SJSA1 (cell line): ENCODE data around the gene PCDHGC5. TPM values are rescaled to one million over a fixed set of nuclear protein-coding genes. Genes with fewer than 3 reads are reported as not detected.

Experiments
- DNase-seq, 2 experiments: peaks; one replicate each; pipeline ENCODE4 v3.0.0-alpha.2; 2015 to 2020; ENCODE audit warnings: low spot score in 2 of 2, low read depth in 1 of 2
- H3K27ac ChIP-seq: fragments of 250-450 bp; sonication (Bioruptor Pico); 2 replicates; pipeline ENCODE4 v1.5.1; 2020; ENCODE audit warnings: mild to moderate bottlenecking, moderate library complexity
- H3K27me3 ChIP-seq: fragments of 250-450 bp; sonication (Bioruptor Pico); replicated peaks from 2 replicates; pipeline ENCODE4 v1.5.1; 2020; ENCODE audit warnings: mild to moderate bottlenecking, moderate library complexity
- H3K36me3 ChIP-seq: fragments of 250-450 bp; sonication (Bioruptor Pico); 2 replicates; pipeline ENCODE4 v1.5.1; 2020; ENCODE audit warnings: mild to moderate bottlenecking
- H3K4me1 ChIP-seq: fragments of 250-450 bp; sonication (Bioruptor Pico); replicated peaks from 2 replicates; pipeline ENCODE4 v1.6.1; 2021; ENCODE audit warnings: mild to moderate bottlenecking
- H3K4me3 ChIP-seq: fragments of 250-450 bp; sonication (Bioruptor Pico); 2 replicates; pipeline ENCODE4 v1.5.1; 2020; ENCODE audit warnings: mild to moderate bottlenecking
- H3K9me3 ChIP-seq: fragments of 250-450 bp; sonication (Bioruptor Pico); replicated peaks from 2 replicates; pipeline ENCODE4 v1.5.1; 2020; ENCODE audit warnings: mild to moderate bottlenecking
- total RNA-seq: library from RNA; depleted of rRNA; stranded (reverse); fragments of >200 nt; shearing (Covaris generic); gene quantifications from 2 replicates; pipeline ENCODE4 v1.2.3, GENCODE V29; 2014

Gene PCDHGC5
- total RNA-seq, 1 experiment from 2014 or later: 0.21 TPM

DNA sequence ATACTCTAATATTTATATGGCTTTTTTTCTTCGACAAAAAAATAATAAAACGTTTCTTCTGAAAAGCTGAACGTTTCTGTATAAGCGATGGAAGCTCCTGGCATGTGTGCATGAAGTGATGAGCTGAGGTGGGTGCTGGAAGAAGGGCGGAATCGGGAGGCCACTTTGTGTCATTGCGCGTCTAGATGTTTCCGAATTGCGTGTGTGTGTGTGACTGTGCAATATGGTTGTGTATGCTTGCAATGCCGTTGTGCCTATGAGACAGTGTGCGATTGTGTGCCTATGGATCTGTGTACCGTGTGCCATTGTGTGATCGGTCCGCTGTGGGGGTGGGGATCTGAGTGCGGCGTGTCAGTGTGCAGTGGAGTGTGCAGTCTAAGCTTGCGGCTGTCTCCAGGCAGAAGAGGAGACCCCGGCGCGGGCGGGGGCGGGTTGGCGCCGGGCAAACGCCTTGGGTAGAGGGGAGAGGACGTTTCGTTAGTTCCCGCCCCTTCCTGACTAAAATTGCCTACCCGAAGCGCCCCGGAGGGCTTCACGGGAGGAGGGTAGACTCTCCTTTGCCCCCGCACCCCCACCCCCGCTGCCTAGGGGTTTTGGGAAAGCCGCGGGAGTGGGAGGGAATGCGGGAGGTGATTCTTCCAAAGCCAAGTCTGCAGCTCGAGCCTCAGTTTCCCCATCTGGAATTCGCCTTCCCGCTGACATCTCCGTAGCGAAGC, 24.2 kb downstream of the PCDHGC5 start:
- peak overlapping the region; percentile 68 for H3K27ac ChIP-seq
- peak overlapping the region; percentile 3 for H3K4me3 ChIP-seq
- no peak for DNase-seq
- H3K4me1 ChIP-seq: peaks cover 60% of the 10 kb centered on the region
- no peaks in the 10 kb centered on the region for H3K9me3 ChIP-seq
- no peaks in the 10 kb centered on the region for H3K27me3 ChIP-seq
- H3K36me3 ChIP-seq: peaks cover 49% of the 10 kb centered on the region

- peak overlapping the region; percentile 68 for H3K27ac ChIP-seq
- H3K27me3 ChIP-seq: no peaks in the 10 kb centered on the region
- H3K36me3 ChIP-seq: peaks cover 51% of the 10 kb centered on the region
- H3K4me3 ChIP-seq: peak overlapping the region; percentile 3
- DNase-seq: peak; percentile 79 to 86
- H3K4me1 ChIP-seq: peaks cover 53% of the 10 kb centered on the region
- no peaks in the 10 kb centered on the region for H3K9me3 ChIP-seq
These were observed 24.9 kb downstream of the PCDHGC5 start for GRCh38 chr5:141513627-141514329.

GRCh38 chr5:141514330-141515133, 25.7 kb downstream of the PCDHGC5 start:
- Histone ChIP-seq H3K27ac (peak overlapping the region; percentile 68), H3K4me1 (peaks cover 46% of the 10 kb centered on the region), H3K9me3 (no peaks in the 10 kb centered on the region), H3K36me3 (peaks cover 55% of the 10 kb centered on the region), H3K4me3 (no peak overlapping the region), H3K27me3 (no peaks in the 10 kb centered on the region)
- peak; percentile 84 to 86 for DNase-seq

DNA sequence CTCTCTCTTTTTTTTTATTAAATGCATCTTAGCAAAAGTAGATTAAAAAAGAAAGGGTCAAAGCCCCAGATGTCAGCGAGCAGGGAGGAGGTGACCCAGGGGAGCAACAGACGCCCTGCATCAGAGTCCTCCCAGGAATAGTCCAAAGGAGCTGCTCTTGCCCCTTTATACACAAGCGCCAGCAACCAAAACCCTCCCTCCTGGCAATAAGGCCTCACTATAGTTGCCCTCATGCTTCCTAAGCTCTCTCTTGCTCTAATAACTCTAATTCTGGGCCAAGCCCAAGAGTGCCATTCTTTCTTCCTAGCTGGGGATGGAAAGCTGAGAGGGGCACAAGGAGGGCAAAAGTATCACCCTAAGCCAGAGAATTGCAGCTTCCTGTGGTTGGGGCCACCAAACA, 26.3 kb downstream of the PCDHGC5 start:
- Histone ChIP-seq H3K4me1 (peaks cover 47% of the 10 kb centered on the region), H3K9me3 (no peaks in the 10 kb centered on the region), H3K4me3 (no peak overlapping the region), H3K36me3 (peaks cover 58% of the 10 kb centered on the region), H3K27me3 (no peaks in the 10 kb centered on the region), H3K27ac (peak overlapping the region; percentile 68)
- DNase-seq: peak in 1 of 2 experiments; percentile 34

DNA sequence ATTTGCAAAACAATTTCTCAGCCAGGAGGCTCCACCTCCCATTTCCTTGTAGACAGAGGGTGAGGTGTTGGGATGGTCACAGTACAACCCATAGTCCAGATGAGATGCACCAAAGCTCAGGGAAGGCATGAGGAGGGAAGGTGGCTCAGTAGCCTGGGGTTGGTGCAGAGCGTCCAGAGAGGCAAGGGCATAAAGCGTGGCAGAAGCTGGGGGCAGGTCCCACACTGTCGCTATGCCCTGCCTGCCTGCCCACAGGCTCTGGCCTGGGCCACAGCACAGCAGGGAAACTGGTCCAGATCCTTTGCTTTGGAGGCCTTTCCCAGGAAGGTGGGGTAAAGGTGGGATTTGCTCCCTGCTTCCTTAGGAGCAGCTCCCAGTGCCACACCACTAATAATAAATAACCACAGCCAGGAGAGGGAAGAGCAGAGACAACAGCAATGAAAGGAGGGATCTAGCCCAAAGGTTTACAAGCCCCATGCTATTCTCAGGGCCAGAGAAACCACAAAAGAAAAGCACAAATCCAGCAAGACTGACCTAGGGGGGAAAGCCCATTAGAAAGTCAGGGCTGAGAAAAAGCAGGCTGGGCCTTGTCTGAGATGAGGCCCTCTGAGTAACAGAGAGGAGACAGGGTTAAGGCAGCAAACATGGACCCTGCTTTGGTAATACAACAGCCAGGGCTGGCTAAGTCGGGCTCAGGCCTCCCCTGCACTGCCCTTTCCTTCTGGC, 27.2 kb downstream of the PCDHGC5 start:
- Histone ChIP-seq H3K9me3 (no peaks in the 10 kb centered on the region), H3K36me3 (peaks cover 62% of the 10 kb centered on the region), H3K4me1 (peaks cover 56% of the 10 kb centered on the region), H3K27ac (no peak overlapping the region), H3K4me3 (no peak overlapping the region), H3K27me3 (no peaks in the 10 kb centered on the region)
- DNase-seq: peak in 1 of 2 experiments; percentile 37

DNA sequence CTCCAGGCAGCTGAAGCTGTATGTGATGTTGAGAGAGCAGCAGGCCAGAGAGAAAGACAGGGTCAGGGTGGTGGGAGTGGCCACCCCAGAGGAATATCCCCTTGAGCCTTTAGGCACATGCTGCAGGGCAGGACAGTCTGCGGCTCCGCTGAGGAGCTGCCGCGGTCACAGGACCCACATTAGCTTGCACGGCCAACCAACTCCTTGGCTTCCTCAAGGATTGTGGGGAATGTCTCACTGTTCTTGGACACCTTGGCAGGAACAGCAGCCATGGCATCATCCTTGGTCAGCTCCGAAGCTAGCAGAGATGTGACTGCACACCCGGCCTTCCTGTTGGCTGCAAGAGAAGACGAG, 27.8 kb downstream of the PCDHGC5 start:
- Histone ChIP-seq H3K9me3 (no peaks in the 10 kb centered on the region), H3K36me3 (peaks cover 58% of the 10 kb centered on the region), H3K4me3 (no peak overlapping the region), H3K4me1 (peaks cover 59% of the 10 kb centered on the region), H3K27ac (no peak overlapping the region), H3K27me3 (no peaks in the 10 kb centered on the region)
- no peak for DNase-seq

- Histone ChIP-seq H3K4me1 (peaks cover 65% of the 10 kb centered on the region), H3K36me3 (peaks cover 51% of the 10 kb centered on the region), H3K4me3 (no peak overlapping the region), H3K27me3 (no peaks in the 10 kb centered on the region), H3K27ac (no peak overlapping the region), H3K9me3 (no peaks in the 10 kb centered on the region)
- no peak for DNase-seq
These were observed 28.4 kb downstream of the PCDHGC5 start for GRCh38 chr5:141517312-141517711.

- Histone ChIP-seq H3K4me3 (no peak overlapping the region), H3K36me3 (peaks cover 47% of the 10 kb centered on the region), H3K9me3 (no peaks in the 10 kb centered on the region), H3K27me3 (no peaks in the 10 kb centered on the region), H3K27ac (no peak overlapping the region), H3K4me1 (peaks cover 70% of the 10 kb centered on the region)
- DNase-seq: no peak
These were observed 29.2 kb downstream of the PCDHGC5 start for GRCh38 chr5:141517880-141518617.

GRCh38 chr5:141518618-141519015, 29.7 kb downstream of the PCDHGC5 start:
- H3K4me3 ChIP-seq: no peak overlapping the region
- peaks cover 47% of the 10 kb centered on the region for H3K36me3 ChIP-seq
- no peaks in the 10 kb centered on the region for H3K27me3 ChIP-seq
- H3K9me3 ChIP-seq: no peaks in the 10 kb centered on the region
- DNase-seq: no peak
- no peak overlapping the region for H3K27ac ChIP-seq
- peaks cover 67% of the 10 kb centered on the region for H3K4me1 ChIP-seq

DNA sequence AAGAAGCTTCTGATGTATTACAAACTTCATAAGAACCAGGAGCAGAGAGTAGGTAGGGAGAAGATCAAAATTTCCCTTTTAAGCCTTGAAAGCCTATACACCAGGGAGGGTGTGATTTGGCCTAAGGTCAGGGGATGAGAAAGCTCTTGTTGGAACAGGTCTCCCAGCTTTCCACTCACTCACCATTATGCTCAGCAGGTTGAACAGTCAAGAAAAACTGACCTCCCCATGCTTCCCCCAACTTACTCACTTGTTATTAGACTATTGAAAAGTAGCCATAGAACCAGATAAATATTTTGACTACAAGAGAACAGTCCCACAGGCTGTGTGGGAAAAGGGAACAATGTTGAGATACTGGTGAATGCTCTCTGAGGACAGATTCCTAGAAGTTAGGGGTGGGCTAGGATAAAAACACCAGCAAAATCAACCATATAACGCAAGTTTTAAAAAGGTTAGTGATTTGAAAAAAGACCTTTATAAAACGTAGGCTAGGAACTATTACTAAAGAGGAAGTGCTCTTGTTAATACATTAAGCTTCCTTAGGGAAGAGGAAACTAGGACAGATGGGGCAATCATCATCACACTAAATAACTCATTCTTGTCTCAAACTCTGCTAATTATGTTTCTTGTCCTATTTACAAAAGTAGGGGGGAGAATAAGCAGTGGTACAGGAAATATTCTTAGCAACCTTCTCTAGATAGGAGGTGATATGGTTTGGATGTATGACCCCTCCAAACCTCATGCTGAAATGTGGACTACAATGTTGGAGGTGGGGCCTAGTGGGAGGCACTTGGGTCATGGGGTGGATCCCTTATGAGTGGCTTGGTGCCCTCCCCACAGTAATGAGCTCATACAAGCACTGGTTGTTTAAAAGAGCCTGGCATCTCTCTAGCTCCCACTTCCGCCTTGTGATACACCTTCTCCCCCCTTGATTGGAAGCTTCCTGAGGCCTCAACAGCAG, 31.0 kb downstream of the PCDHGC5 start:
- Histone ChIP-seq H3K27me3 (no peaks in the 10 kb centered on the region), H3K4me1 (peaks cover 63% of the 10 kb centered on the region), H3K27ac (0 out of 2 replicates have a peak overlapping the region, but pooled peaks have one; percentile 2), H3K4me3 (no peak overlapping the region), H3K36me3 (peaks cover 57% of the 10 kb centered on the region), H3K9me3 (no peaks in the 10 kb centered on the region)
- DNase-seq: no peak

- Histone ChIP-seq H3K27ac (peak overlapping the region; percentile 36), H3K36me3 (peaks cover 61% of the 10 kb centered on the region), H3K9me3 (no peaks in the 10 kb centered on the region), H3K27me3 (no peaks in the 10 kb centered on the region), H3K4me3 (no peak overlapping the region), H3K4me1 (peaks cover 60% of the 10 kb centered on the region)
- peak; percentile 94 to 99 for DNase-seq
These were observed 32.4 kb downstream of the PCDHGC5 start for GRCh38 chr5:141521244-141521781.

GRCh38 chr5:141522301-141522700, 33.4 kb downstream of the PCDHGC5 start:
- Histone ChIP-seq H3K36me3 (peaks cover 60% of the 10 kb centered on the region), H3K9me3 (no peaks in the 10 kb centered on the region), H3K4me3 (no peak overlapping the region), H3K27me3 (no peaks in the 10 kb centered on the region), H3K4me1 (peaks cover 53% of the 10 kb centered on the region), H3K27ac (peak overlapping the region; percentile 36)
- no peak for DNase-seq
